ENCODE data around the gene RAD54L.

The RAD54L gene

DNA sequence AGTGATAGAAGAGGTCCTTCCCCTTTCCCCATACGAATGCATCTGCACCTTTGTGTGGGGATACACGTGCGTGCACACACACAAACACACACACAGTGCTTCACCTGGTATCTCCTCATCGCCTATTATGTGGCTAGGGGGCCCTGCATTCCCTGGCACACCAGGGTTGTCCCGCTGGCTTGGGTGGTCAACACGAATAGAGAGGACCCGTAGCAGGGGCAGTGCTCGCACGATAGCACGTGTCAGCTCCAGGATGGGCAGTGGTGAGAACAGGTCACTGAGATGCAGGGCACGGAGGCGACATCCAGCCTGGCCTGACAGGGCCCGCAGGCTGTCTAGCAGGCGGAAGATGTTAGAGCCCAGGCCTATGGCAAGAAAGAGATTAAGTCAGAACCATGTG lies 33.5 kb downstream of the RAD54L start:
- ChIA-PET POLR2A (ENCODE audit: low non-redundant PET) (no interaction called here), CTCF (no interaction called here)
- no peak for DNase-seq (ENCODE audit: low spot score)
- TF ChIP-seq, protein P1, sequence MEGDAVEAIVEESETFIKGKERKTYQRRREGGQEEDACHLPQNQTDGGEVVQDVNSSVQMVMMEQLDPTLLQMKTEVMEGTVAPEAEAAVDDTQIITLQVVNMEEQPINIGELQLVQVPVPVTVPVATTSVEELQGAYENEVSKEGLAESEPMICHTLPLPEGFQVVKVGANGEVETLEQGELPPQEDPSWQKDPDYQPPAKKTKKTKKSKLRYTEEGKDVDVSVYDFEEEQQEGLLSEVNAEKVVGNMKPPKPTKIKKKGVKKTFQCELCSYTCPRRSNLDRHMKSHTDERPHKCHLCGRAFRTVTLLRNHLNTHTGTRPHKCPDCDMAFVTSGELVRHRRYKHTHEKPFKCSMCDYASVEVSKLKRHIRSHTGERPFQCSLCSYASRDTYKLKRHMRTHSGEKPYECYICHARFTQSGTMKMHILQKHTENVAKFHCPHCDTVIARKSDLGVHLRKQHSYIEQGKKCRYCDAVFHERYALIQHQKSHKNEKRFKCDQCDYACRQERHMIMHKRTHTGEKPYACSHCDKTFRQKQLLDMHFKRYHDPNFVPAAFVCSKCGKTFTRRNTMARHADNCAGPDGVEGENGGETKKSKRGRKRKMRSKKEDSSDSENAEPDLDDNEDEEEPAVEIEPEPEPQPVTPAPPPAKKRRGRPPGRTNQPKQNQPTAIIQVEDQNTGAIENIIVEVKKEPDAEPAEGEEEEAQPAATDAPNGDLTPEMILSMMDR (conservative IDR thresholded peaks at IDR 0.05; ENCODE audit: low read depth) = no peak
- H3K27ac ChIP-seq = no peak overlapping the region

DNA sequence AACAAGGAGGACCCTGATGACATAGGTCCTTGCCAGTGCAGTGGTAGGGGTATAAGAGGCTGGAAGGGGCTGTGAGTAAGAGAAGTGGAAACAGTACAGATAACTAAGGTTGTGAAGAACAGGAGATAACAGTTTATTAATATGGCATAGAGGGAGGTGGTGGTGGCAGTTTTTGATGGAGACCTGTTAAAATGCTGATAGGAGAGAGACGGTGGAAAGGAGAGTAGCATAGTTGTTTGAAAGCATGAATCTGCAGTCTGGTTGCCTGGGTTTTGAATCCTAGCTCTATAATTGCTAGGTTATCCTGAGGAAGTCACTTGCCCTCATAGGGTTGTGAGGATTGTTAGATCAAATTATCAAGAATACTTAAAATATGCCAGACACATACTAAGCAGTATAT lies 36.5 kb downstream of the RAD54L start:
- DNase-seq (ENCODE audit: low spot score) = no peak
- TF ChIP-seq, protein P1 (conservative IDR thresholded peaks at IDR 0.05; ENCODE audit: low read depth) = no peak
- H3K27ac ChIP-seq = no peak overlapping the region
- ChIA-PET POLR2A (ENCODE audit: low non-redundant PET) (no interaction called here), CTCF (interaction anchor here (1.0 kb wide), 1 partner anchor 16 kb away, joined by 4 read pairs; no protein-coding TSS in a partner anchor)

DNA sequence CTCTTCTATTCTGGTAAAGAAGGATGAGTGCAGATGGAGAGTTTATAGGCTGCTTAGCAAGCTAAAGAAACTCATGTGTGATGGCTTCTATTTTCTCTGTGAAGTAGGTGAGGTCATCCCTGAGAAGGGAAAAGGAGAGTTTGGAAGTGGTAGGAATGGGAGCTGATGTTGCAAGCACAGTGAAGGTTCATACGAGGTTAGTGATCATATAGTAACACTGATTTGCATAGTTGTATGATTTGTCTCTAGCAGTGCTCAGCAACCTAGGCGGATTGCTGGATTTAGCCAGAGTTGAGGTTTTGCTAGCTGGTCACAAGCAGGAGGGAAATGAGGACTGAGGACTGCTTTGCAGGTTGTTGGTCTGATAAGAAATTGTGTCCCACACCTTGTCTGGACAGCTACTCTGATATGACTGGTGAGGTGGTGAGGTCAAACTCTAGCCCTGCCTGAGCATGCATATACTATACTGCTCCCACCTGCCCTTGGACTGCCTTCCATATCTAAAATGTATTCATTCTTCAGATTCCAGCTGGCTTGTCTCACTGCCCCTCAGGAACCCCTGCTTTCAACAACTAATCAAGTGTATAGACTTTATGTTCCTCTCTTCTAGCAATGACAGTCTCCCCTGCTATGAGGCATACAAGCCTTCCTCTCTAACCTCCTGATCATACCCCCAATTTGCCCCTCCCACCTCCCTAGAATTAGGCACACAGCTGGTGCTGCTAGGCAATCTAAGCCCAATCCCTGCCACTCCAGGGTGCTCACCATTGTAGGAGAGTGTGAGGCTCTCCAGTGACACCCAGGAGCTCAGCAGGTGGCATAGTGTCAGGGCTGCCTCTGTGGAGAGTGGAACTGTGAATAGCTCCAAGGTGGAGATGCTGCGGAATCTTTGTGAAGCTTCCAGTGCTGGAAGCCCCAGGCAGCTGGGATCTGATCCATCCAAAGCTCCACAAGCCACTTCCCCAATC lies 37.3 kb downstream of the RAD54L start:
- ChIA-PET POLR2A (ENCODE audit: low non-redundant PET) (no interaction called here), CTCF (no interaction called here)
- H3K27ac ChIP-seq = no peak overlapping the region
- DNase-seq (ENCODE audit: low spot score) = no peak
- TF ChIP-seq, protein P1 (conservative IDR thresholded peaks at IDR 0.05; ENCODE audit: low read depth) = no peak

DNA sequence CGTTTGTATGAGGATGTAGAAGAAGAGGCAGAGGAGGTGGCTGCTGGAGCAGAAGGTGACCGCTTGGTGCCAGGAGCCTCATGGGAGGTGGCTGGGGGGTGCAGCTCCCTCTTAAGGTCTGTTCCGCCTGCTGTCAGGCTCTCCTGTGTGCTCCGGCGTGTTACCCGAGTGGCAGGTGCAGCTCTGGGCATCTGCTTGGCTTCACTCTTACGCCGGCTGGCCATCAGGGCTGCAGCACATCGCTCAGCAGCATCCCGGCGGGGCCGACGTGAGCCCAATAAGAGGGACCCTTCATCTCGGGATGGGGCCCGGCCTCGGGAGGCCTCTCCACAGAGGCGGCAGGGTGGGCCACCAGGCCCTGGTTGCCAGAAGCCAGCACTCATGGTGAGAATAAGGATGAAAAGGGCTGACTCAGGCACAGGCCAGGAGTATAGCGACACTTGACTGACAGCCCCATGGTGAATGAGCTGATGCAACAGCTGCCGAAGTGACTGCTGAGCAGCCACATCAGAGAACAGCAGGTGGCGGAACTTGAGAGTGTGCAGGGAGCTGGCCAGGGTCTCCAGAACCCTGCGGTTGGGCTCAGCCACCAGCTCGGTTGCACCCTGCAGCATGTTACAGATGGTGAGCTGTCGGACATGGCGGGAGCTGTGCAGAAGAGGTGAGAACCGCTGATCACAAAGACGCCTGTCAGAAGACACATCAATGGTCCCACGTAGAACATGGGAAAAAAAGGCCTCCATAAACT lies 38.3 kb downstream of the RAD54L start:
- TF ChIP-seq, protein P1 (conservative IDR thresholded peaks at IDR 0.05; ENCODE audit: low read depth) = no peak
- ChIA-PET CTCF (no interaction called here), POLR2A (ENCODE audit: low non-redundant PET) (no interaction called here)
- DNase-seq (ENCODE audit: low spot score) = no peak
- no peak overlapping the region for H3K27ac ChIP-seq

DNA sequence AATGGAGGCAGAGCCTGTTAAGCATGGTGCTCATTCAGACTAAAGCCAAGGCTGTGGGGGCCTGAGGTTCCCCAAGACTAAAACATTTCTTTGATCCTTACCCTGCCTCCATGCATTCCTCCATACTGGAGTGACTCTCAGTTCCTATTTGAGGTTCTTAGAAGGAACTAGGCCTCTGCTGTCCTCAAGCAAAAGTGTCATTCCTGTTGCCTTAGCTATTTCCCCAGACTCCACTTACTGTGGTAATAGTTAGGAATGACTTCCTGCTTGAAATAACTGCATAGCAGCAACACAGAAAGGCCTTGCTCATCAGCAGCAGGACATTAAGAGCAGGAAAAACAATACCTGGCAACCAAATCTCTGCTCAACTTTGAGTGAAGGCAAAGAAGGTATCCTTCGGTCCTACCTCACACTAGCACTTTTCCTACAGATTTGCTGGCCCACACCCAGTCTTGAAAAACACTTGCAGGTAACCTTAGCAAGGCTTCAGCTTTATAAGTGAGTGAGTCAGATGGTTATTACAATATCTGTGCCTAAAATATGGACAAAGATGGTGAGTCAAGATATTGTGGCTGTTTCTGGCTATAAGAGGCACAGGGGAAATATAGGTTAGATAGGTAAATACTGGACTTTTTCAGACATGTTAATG lies 41.0 kb downstream of the RAD54L start:
- TF ChIP-seq, protein P1 (conservative IDR thresholded peaks at IDR 0.05; ENCODE audit: low read depth) = no peak
- ChIA-PET CTCF (no interaction called here), POLR2A (ENCODE audit: low non-redundant PET) (no interaction called here)
- DNase-seq (ENCODE audit: low spot score) = peak; percentile 39
- no peak overlapping the region for H3K27ac ChIP-seq

DNA sequence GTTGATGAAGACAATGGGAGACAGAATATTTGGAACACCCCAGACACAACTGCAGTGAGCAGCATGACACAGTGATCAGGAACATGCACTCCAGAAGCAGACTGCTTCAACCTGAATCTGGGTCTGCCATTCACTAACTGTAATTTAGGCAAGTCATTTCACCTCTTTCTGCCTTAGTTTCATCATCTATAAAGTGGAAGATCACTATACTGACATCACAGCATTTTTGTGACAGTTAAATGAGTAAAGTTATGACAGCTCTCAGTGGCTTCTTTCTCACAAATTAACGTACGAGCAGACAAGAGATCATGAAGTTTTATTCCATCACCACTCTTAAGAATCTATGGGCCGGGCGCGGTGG lies 41.6 kb downstream of the RAD54L start:
- TF ChIP-seq, protein P1 (conservative IDR thresholded peaks at IDR 0.05; ENCODE audit: low read depth) = no peak
- CTCF ChIA-PET = no interaction called here
- POLR2A ChIA-PET (ENCODE audit: low non-redundant PET) = no interaction called here
- peak overlapping the region; percentile 37; the same call in 1 of the 2 replicates for H3K27ac ChIP-seq
- DNase-seq (ENCODE audit: low spot score) = no peak

All from RWPE1 (cell line).